ENCODE measurements around the gene C4orf54.

DNA sequence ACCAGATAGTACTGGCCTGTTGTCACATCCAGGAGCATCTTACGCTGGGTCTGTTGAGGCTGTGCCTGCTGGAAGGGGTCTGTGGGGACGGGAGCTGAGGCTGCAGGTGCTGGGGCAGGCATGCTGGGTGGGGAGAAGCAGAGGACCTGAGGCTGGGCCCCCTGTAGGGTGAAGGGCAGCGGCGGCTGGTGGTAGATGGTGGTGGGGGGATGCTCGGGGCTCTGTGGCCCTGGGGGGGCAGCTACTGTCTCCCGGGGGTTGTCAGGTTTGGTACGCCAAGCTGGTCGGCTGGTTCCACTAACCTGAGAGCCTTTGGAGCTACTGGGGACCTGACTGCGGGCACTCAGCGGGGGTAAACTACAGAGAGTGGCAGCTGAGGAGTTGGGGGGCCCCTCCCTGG is 7.8 kb downstream of the C4orf54 start:
- no peak for TF ChIP-seq GATA2 (IDR thresholded peaks at IDR 0.05; ENCODE audit: low read depth, low read length)
- no peak for TF ChIP-seq GATA3 (IDR thresholded peaks at IDR 0.05; ENCODE audit: low read depth, low read length)

All from SH-SY5Y (cell line).